Measurements from ENCODE around the gene BBS1.

BBS1 gene

GRCh38 chr11:66477263-66478201 lies 32.9 kb upstream of the BBS1 start:
- DNase-seq (ENCODE audit: low read depth), result no peak

DNA sequence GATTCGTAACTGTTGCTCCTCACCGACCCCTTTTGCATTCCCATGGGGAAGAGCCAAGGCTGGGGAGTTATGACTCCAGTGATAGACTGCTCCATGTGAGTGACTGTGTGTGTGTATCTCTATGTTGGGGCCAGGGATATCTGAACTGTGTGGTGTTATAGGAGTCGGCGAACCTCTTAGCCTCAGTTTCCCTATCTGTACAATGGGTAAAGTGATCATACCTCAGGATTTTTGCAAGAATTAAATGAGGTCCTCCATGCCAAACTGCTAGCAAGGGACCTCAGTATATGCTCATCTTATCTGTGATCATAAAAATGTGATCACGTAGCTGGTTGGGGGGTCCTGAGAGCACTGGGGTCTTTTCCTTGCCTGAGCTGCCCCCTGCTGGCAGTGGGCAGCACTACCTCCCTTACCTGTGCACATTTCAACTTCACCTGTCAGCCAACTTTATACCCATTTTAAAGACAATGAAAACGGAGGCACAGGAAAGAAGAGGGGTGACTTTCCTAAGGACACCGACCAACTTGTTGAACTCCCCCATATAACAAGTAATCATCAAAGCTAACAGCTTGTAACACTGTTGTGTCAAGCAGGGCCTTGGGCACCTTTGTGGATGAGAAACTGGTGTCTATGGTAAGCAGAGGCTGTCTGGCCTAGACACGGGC lies 31.6 kb upstream of the BBS1 start:
- no peak for DNase-seq (ENCODE audit: low read depth)

GRCh38 chr11:66479394-66480116 lies 30.9 kb upstream of the BBS1 start:
- peak; percentile 42 for DNase-seq (ENCODE audit: low read depth)

DNA sequence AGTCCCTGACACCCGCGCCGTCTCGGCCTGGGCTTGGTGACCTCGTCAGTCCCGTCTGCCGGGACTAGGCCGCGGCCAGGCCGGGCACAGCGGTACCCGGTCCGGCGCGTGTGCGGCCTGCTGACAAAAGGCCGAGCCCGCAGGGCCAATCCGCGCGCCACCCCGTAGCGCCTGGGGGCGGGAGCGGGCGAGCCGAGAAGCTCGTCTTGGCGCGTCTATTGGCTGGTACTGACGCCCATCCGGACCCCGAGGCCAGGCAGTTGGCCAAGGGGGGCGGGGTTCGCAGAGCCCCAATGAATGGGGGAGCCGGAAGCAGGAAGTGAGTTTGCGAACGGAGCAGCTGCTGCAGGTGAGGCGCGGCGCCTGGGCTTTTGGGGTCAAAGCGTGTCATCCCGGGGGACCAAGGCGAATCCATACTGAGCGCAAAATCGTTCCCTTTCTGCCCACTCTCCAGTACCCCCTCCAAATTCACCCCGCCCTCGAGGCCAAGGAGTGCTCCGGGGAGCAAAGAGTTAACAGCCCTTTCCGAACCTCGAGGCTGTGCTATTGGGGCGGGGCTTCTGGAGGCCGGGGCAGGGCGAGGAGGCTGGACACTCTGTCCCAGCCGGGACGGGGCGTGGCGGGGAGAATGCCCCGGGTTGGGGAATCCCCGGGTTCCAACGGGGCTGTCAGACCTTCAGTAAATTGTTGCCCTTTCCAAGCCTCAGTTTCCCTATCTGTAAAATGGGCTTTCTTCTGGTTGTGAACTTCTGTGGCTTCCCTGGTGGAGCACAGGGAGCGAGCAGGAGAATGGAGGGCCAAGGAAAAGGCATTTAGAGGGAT lies 30.1 kb upstream of the BBS1 start, which contains the start of gene DPP3:
Gene DPP3 (plus strand): TSS at position 318 of the 822 bp plus-strand sequence. CDS start 1,767 bp downstream, outside the sequence.
- DNase-seq (ENCODE audit: low read depth), result peak; percentile 97

DNA sequence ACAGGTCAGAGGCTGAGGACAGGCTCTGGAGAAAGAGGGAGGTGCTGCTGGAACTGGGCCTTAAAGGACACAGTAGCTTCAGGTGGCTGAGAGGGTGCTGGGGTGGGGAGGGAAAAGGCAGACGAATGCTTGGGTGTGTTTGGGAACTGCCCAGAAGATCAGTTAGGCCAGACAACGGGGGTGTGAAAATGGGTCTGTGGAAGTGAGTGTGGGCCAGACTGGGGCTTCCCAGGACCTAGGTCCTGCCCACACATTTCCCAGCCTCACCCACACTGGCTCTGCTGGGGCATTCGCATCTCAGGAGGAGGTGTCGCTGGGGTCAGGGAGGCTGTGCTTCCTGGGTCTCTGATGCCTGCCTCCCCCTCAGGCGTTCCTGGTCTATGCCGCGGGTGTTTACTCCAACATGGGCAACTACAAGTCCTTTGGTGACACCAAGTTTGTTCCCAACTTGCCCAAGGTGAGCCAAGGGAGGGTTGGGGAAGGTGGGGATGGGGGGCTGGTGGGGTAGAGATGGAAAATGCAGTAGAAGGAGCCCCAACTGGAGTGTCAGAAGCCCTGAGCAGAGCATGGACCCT lies 25.5 kb upstream of the BBS1 start:
- DNase-seq (ENCODE audit: low read depth), result no peak

- no peak for DNase-seq (ENCODE audit: low read depth)
Observed at GRCh38 chr11:66488957-66489356, 21.5 kb upstream of the BBS1 start.

DNA sequence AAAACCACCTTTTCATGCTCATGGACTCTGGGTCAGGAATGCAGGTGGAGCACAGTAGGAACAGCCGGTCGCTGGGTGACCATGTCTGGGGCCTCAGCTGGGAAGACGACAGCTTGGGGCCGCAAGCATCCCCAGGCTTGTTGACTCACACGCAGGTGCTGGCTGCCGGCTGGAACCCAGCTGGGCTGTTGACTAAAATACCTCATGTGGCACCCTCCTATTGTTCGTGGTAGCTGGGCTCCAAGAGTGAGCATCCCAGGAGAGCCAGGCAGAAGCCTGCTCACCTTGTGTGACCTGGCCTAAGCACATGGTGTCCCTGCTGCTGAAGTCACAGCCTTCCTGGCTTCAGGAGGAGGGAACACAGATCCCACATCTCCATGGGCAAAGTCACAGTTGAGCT lies 20.8 kb upstream of the BBS1 start:
- no peak for DNase-seq (ENCODE audit: low read depth)

DNA sequence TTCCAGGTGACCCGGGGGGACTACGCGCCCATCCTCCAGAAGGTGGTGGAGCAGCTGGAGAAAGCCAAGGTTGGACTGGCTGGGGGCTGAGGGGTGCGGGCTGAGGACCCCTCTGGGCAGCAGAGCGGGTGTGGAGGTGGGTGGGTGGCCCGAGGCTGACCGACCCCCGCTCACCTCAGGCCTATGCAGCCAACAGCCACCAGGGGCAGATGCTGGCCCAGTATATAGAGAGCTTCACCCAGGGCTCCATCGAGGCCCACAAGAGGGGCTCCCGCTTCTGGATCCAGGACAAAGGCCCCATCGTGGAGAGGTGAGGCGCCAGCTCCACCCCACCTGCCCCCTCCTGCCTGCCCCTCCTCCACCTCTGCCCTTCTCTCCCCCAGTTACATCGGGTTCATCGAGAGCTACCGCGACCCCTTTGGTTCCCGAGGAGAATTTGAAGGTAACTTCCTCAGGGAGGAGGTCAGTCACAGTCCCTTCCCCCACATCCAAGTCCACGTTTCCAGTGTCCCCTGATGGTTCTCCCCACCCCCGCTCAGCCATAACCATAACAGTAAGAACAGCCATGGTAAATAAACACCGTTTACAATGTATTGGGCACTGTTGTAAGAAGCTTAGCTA lies 19.0 kb upstream of the BBS1 start:
- no peak for DNase-seq (ENCODE audit: low read depth)

DNA sequence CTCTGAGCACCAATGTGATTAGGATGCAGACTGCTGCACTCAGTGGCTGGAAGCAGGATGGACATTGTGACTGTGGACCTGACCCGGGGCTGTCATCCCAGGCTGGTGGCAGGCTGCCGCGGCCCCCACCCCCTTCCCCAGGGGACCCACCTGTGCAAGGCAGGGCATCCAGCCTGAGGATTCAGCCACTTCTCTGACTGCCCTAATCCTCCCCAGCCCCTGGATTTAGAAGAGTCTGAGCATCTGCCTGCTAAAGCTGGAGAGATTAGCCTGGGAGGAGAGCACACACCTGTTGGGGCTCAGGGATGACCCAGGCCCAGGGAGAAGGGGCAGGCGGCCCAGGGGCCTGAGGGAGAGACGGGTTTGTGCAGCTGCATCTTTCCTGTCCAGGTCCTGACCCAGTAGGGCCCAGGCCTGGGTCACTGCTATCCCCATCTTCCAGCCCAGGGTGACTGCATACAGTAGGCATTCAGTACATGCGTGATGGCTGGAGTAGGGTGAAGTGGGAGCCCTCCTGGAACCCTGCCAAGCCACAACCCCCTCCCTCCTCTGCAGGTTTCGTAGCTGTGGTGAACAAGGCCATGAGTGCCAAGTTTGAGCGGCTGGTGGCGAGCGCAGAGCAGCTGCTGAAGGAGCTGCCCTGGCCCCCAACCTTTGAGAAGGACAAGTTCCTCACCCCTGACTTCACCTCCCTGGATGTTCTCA lies 18.1 kb upstream of the BBS1 start:
- DNase-seq (ENCODE audit: low read depth), result no peak

DNA sequence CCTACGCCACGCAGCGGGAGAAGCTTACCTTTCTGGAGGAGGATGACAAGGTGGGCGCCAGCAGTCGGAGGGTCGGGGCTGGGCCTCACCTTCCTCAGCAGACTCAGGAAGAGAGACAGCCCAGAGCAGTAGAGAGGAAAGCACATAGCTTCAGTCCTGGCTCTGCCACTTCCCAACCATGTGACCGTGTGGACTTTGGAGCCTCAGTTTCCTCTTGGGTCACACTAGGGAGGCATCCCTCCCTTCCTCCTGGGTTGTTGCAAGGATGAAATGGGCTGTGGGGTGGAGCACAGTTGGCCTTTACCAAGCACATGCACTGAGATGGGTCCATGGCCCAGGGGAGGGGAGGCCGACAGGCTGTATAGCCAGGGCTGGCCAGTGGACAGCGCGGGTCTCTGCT lies 17.3 kb upstream of the BBS1 start:
- no peak for DNase-seq (ENCODE audit: low read depth)

DNA sequence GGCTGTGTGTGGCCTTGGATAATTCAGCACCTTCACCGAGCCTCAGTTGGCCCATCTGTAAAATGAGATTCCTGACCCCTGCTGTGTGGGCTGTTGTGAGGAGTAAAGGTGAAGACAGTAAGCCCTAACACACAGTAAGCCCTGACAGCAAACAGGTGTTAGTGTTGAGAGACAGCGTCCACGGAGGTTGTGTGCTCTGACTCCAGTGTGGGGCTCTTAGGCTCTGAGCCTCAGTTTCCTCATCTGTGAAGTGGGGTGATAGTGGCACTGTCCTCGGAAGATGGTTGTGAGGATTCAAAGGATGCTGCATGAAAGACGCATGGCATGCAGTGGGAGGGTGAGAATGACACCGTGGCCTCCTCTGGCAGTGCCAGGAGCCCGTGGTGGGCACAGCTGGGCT lies 16.0 kb upstream of the BBS1 start:
- DNase-seq (ENCODE audit: low read depth), result no peak

- no peak for DNase-seq (ENCODE audit: low read depth)
Observed at GRCh38 chr11:66494935-66495334, 15.5 kb upstream of the BBS1 start.

DNA sequence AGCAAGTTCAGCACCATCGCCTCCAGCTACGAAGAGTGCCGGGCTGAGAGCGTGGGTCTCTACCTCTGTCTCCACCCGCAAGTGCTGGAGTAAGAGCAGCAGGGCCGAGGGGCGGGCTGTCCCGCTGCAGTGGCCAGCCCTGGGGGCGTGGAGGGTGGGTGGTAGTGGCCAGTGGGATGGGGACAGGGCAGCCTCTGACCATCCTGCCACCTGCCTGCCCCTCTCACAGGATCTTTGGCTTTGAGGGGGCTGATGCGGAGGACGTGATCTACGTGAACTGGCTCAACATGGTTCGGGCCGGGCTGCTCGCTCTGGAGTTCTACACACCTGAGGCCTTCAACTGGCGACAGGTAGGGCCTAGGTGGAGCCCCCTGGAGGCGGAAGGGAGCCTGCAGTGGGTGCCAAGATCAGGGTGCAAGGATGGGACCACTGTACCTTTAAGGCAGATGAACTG lies 15.0 kb upstream of the BBS1 start:
- DNase-seq (ENCODE audit: low read depth), result no peak

DNA sequence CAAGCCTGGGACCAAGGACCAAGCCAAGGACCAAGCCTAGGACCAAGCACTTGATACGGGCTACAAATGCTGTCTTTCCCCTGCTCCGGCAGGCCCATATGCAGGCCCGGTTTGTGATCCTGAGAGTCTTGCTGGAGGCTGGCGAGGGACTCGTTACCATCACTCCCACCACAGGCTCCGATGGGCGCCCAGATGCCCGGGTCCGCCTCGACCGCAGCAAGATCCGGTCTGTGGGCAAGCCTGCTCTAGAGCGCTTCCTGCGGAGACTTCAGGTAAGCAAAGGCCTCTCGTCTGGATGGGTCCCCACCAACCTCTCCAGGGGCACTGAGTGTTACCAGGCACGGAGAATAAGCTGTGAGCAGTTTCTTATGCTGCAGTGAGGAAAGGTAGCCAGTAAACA lies 13.2 kb upstream of the BBS1 start:
- no peak for DNase-seq (ENCODE audit: low read depth)

GRCh38 chr11:66498506-66498905 lies 11.9 kb upstream of the BBS1 start:
- DNase-seq (ENCODE audit: low read depth), result no peak

- DNase-seq (ENCODE audit: low read depth), result no peak
Observed at GRCh38 chr11:66505276-66505816, 5.1 kb upstream of the BBS1 start.

DNA sequence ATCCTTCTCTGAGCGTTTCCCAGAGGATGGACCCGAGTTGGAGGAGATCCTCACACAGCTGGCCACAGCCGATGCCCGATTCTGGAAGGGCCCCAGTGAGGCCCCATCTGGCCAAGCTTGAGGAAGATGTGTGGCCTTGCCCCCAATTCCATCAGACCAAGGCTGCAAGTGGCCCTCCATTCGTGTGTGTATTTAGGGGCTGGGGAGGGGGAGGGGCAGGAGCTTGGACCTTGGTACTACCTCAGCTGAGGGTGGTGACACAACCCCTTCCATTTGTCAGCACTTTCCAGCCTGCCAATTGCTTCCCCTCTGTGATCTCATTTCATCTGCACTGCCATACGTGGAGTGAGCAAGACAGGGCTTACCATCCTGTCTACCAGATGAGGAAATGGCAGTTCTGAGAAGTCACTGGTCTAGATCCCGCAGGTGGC lies 1.3 kb upstream of the BBS1 start:
- DNase-seq (ENCODE audit: low read depth), result no peak

DNA sequence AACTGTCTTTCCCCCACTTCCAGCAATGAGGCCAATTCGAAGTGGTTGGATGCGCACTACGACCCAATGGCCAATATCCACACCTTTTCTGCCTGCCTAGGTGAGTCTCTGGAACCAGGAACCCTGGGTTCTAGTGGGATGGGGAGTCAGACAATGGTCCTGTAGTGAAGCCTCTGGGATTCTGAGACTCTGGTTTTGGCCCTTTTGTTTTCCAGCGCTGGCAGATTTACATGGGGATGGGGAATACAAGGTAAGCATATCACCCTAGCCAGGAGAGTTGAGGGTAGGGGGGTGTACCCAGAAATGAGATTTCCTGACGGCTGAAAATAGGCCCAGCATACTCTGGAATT lies 530 bp downstream of the BBS1 start:
- DNase-seq (ENCODE audit: low read depth), result no peak

GRCh38 chr11:66523611-66524010 lies 13.2 kb downstream of the BBS1 start:
- DNase-seq (ENCODE audit: low read depth), result no peak
